IMR-90 (cell line): ENCODE results near the gene TBC1D22A.

Source experiments
- CEBPB ChIP-seq: IDR thresholded peaks from 2 replicates; pipeline ENCODE4 v1.6.1; 2012; ENCODE audit warnings: low read depth, low read length, improper control_type of control experiment
- RAD21 ChIP-seq: IDR thresholded peaks from 2 replicates; pipeline ENCODE4 v1.6.1; 2012; ENCODE audit warnings: low read length, improper control_type of control experiment

DNA sequence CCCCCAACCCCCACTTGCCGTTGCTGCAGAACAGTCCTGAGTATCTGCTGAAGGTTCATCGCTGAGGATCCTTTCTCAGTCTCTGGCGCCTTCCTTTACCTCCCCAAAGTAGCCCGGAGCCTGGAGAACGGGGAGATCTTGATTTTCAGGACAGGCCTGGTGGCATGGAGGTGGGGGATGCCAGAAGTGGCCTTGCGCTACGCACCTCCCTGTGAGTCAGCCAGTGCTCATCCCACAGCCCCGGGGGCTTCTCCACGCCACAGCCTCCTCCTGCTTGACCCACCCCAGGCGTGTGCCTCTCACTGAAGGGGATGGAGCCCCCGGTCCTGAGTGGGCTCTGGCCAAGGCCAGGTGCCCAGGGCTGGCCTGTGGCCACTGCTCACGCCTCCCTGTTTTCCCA, 339.6 kb downstream of the TBC1D22A start:
- no peak for TF ChIP-seq RAD21
- no peak for TF ChIP-seq CEBPB
